Measurements from ENCODE around the gene PDE4D. TPM values are rescaled to one million over a fixed set of nuclear protein-coding genes. Genes with fewer than 3 reads are reported as not detected.
"Not testable (repeated sequence)": the region's sequence is repeated elsewhere in the genome, so short reads cannot be mapped to it uniquely, and the experiment has no call there.

The PDE4D gene
- total RNA-seq, 1 donor from 2014 or later, result 50.0 TPM

- no peaks in the 10 kb centered on the region for H3K9me3 Mint-ChIP-seq
- DNase-seq (ENCODE audit: extremely low spot score, unreplicated experiment), result no peak
- H3K4me1 Mint-ChIP-seq (ENCODE audit: unreplicated experiment), result peaks cover 4% of the 10 kb centered on the region
- H3K4me3 Mint-ChIP-seq, result no peak overlapping the region
- H3K27ac Mint-ChIP-seq, result no peak overlapping the region
- no peak for TF ChIP-seq CTCF (conservative IDR thresholded peaks at IDR 0.05)
- H3K36me3 Mint-ChIP-seq, result peaks cover 6% of the 10 kb centered on the region
- no peaks in the 10 kb centered on the region for H3K27me3 Mint-ChIP-seq
Observed at GRCh38 chr5:59418808-59419207, 474.7 kb downstream of the PDE4D start.

GRCh38 chr5:59416451-59416850 lies 477.1 kb downstream of the PDE4D start:
- TF ChIP-seq CTCF (conservative IDR thresholded peaks at IDR 0.05), result no peak
- no peak for DNase-seq (ENCODE audit: extremely low spot score, unreplicated experiment)

GRCh38 chr5:59416026-59416425 lies 477.5 kb downstream of the PDE4D start:
- no peak overlapping the region for H3K4me3 Mint-ChIP-seq
- H3K27me3 Mint-ChIP-seq, result no peaks in the 10 kb centered on the region
- no peak for DNase-seq (ENCODE audit: extremely low spot score, unreplicated experiment)
- H3K27ac Mint-ChIP-seq, result no peak overlapping the region
- peaks cover 10% of the 10 kb centered on the region for H3K36me3 Mint-ChIP-seq
- TF ChIP-seq CTCF (conservative IDR thresholded peaks at IDR 0.05), result no peak
- no peaks in the 10 kb centered on the region for H3K4me1 Mint-ChIP-seq (ENCODE audit: unreplicated experiment)
- H3K9me3 Mint-ChIP-seq, result peaks cover 4% of the 10 kb centered on the region

More at GRCh38 chr5:59416451-59416850, 477.1 kb downstream of the PDE4D start:
- H3K36me3 Mint-ChIP-seq, result peaks cover 7% of the 10 kb centered on the region
- no peaks in the 10 kb centered on the region for H3K4me1 Mint-ChIP-seq (ENCODE audit: unreplicated experiment)
- no peak overlapping the region for H3K27ac Mint-ChIP-seq
- no peaks in the 10 kb centered on the region for H3K27me3 Mint-ChIP-seq
- no peak overlapping the region for H3K4me3 Mint-ChIP-seq
- H3K9me3 Mint-ChIP-seq, result peaks cover 4% of the 10 kb centered on the region

- no peak for TF ChIP-seq CTCF (conservative IDR thresholded peaks at IDR 0.05)
- H3K9me3 Mint-ChIP-seq, result peaks cover 11% of the 10 kb centered on the region
- no peak for DNase-seq (ENCODE audit: extremely low spot score, unreplicated experiment)
- no peaks in the 10 kb centered on the region for H3K4me1 Mint-ChIP-seq (ENCODE audit: unreplicated experiment)
- no peak overlapping the region for H3K4me3 Mint-ChIP-seq
- no peak overlapping the region for H3K27ac Mint-ChIP-seq
- peaks cover 17% of the 10 kb centered on the region for H3K36me3 Mint-ChIP-seq
- no peaks in the 10 kb centered on the region for H3K27me3 Mint-ChIP-seq
Observed at GRCh38 chr5:59412428-59412827, 481.1 kb downstream of the PDE4D start.

- not testable (repeated sequence) for DNase-seq (ENCODE audit: extremely low spot score, unreplicated experiment); H3K27ac Mint-ChIP-seq; H3K4me1 Mint-ChIP-seq (ENCODE audit: unreplicated experiment); H3K4me3 Mint-ChIP-seq; H3K27me3 Mint-ChIP-seq
- H3K36me3 Mint-ChIP-seq, result peaks cover 23% of the 10 kb centered on the region
- H3K9me3 Mint-ChIP-seq, result peaks cover 31% of the 10 kb centered on the region
Observed at GRCh38 chr5:59408997-59409396, 484.5 kb downstream of the PDE4D start.

- H3K4me3 Mint-ChIP-seq, result no peak overlapping the region
- peaks cover 33% of the 10 kb centered on the region for H3K9me3 Mint-ChIP-seq
- H3K27ac Mint-ChIP-seq, result no peak overlapping the region
- peaks cover 27% of the 10 kb centered on the region for H3K36me3 Mint-ChIP-seq
- H3K27me3 Mint-ChIP-seq, result no peaks in the 10 kb centered on the region
- no peak for DNase-seq (ENCODE audit: extremely low spot score, unreplicated experiment)
- no peak for TF ChIP-seq CTCF (conservative IDR thresholded peaks at IDR 0.05)
- no peaks in the 10 kb centered on the region for H3K4me1 Mint-ChIP-seq (ENCODE audit: unreplicated experiment)
Observed at GRCh38 chr5:59407967-59408366, 485.6 kb downstream of the PDE4D start.

All from type B pancreatic cell (in vitro differentiated cells).